Bronchial epithelial cell (primary cell): ENCODE measurements around the gene METTL3. TPM values are rescaled to one million over a fixed set of nuclear protein-coding genes. Genes with fewer than 3 reads are reported as not detected.
A peak's percentile ranks its signal among the peaks of the same experiment; 100 is the strongest.

Source experiments
- DNase-seq: peaks from one replicate; pipeline ENCODE4 v3.0.0-alpha.2; 2010; ENCODE audit warnings: low read depth
- FAIRE-seq: peaks from 2 replicates; lab custom pipeline; 2011; peaks lifted over from hg19 to GRCh38; lab: Jason Lieb, UNC
- H3K27me3 ChIP-seq: 2 replicates; pipeline ENCODE4 v1.5.1; 2011; ENCODE audit warnings: low read length; ENCODE audit not compliant: control insufficient read depth, insufficient read depth
- H3K36me3 ChIP-seq: 2 replicates; pipeline ENCODE4 v1.5.1; 2011; ENCODE audit warnings: low read length; ENCODE audit not compliant: control insufficient read depth, insufficient read depth
- H3K4me3 ChIP-seq: 2 replicates; pipeline ENCODE4 v1.5.1; 2011; ENCODE audit warnings: mild to moderate bottlenecking, low read depth, low read length, control low read depth
- total RNA-seq: library from RNA; depleted of rRNA; stranded (reverse); fragments of >200 nt; gene quantifications from 2 replicates; pipeline ENCODE4 v1.2.1, GENCODE V29; 2014
- TF ChIP-seq, protein P1 (sequence below): IDR thresholded peaks from 2 replicates; pipeline ENCODE4 v1.5.1; 2011; ENCODE audit warnings: mild to moderate bottlenecking, moderate library complexity, low read length, control low read depth, inconsistent platforms; ENCODE audit not compliant: insufficient read depth, severe bottlenecking

METTL3 gene
- total RNA-seq, 1 donor from 2014 or later: 53.2 TPM

GRCh38 chr14:21455592-21455911 is 55.6 kb downstream of the METTL3 start:
- H3K4me3 ChIP-seq: peak overlapping the region; percentile 84
- TF ChIP-seq, protein P1, sequence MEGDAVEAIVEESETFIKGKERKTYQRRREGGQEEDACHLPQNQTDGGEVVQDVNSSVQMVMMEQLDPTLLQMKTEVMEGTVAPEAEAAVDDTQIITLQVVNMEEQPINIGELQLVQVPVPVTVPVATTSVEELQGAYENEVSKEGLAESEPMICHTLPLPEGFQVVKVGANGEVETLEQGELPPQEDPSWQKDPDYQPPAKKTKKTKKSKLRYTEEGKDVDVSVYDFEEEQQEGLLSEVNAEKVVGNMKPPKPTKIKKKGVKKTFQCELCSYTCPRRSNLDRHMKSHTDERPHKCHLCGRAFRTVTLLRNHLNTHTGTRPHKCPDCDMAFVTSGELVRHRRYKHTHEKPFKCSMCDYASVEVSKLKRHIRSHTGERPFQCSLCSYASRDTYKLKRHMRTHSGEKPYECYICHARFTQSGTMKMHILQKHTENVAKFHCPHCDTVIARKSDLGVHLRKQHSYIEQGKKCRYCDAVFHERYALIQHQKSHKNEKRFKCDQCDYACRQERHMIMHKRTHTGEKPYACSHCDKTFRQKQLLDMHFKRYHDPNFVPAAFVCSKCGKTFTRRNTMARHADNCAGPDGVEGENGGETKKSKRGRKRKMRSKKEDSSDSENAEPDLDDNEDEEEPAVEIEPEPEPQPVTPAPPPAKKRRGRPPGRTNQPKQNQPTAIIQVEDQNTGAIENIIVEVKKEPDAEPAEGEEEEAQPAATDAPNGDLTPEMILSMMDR: no peak
- FAIRE-seq: no peak

GRCh38 chr14:21454843-21455544 is 56.1 kb downstream of the METTL3 start:
- Histone ChIP-seq H3K27me3 (no peaks in the 10 kb centered on the region), H3K36me3 (no peaks in the 10 kb centered on the region), H3K4me3 (peak overlapping the region; percentile 84)
- TF ChIP-seq, protein P1: no peak
- no peak for FAIRE-seq
- peak; percentile 10 for DNase-seq

More at GRCh38 chr14:21455592-21455911, 55.6 kb downstream of the METTL3 start:
- no peak for DNase-seq
- Histone ChIP-seq H3K36me3 (no peaks in the 10 kb centered on the region), H3K27me3 (no peaks in the 10 kb centered on the region)

DNA sequence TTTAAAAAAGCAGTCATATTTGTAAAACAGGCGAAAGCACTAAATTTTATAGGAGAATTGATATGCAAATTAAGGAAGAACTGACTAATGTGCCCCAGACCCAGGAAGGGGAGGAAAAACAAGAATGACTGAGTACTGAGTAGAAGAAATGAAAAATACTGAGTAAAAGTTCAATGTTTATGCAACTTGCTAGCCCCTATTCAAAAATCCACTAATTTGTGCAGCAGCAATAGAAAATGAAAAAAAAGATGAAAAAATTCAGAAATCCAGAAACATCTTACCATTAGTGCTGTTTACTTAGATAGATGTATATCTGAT is 61.3 kb downstream of the METTL3 start:
- Histone ChIP-seq H3K36me3 (no peaks in the 10 kb centered on the region), H3K4me3 (no peak overlapping the region), H3K27me3 (no peaks in the 10 kb centered on the region)
- DNase-seq (no peak), FAIRE-seq (no peak)
- TF ChIP-seq, protein P1: no peak

Other genes with a start within 250 kb of the METTL3 start
- 870 and 967 TPM in 2 replicates for gene HNRNPC, start 241.9 kb downstream of the METTL3 start, total RNA-seq
- not detected in 2 replicates for gene RPGRIP1, start 231.3 kb downstream of the METTL3 start, total RNA-seq
- gene SUPT16H, start 127.3 kb downstream of the METTL3 start, total RNA-seq: 55.8 and 57.0 TPM in 2 replicates
- gene CHD8, start 55.2 kb downstream of the METTL3 start, total RNA-seq: 29.7 and 41.1 TPM in 2 replicates
- 17.4 and 17.8 TPM in 2 replicates for gene RAB2B, start 34.4 kb downstream of the METTL3 start, total RNA-seq
- gene TOX4, start 34.1 kb downstream of the METTL3 start, total RNA-seq: 16.6 and 23.0 TPM in 2 replicates
- under 0.01 and 0.13 TPM in 2 replicates for gene SALL2, start 15.0 kb upstream of the METTL3 start, total RNA-seq
- not detected in 2 replicates for gene OR10G3, start 68.7 kb upstream of the METTL3 start, total RNA-seq
- not detected in 2 replicates for gene OR10G2, start 123.6 kb upstream of the METTL3 start, total RNA-seq
- not detected in 2 replicates for gene OR4E2, start 142.5 kb upstream of the METTL3 start, total RNA-seq
- gene OR4E1, start 162.5 kb upstream of the METTL3 start, total RNA-seq: under 0.01 TPM in 1 of 2 replicates, not detected in the other